Colonic mucosa (tissue), 4 donors: ENCODE data around the gene OR5B2. TPM values are rescaled to one million over a fixed set of nuclear protein-coding genes. Genes with fewer than 3 reads are reported as not detected.

Experiments
- DNase-seq: peaks from one replicate; pipeline ENCODE4 v3.0.0-alpha.2; 2020
- H3K27ac ChIP-seq: fragments of 200-600 bp; one replicate; pipeline ENCODE4 v1.8.0; 2021
- H3K27me3 ChIP-seq: fragments of 200-600 bp; one replicate; pipeline ENCODE4 v1.8.0; 2021
- H3K36me3 ChIP-seq: fragments of 200-600 bp; one replicate; pipeline ENCODE4 v1.8.0; 2021
- H3K4me1 ChIP-seq: fragments of 200-600 bp; one replicate; pipeline ENCODE4 v1.8.0; 2021; ENCODE audit warnings: mild to moderate bottlenecking
- H3K4me3 ChIP-seq: fragments of 200-600 bp; one replicate; pipeline ENCODE4 v1.8.0; 2021
- H3K9ac ChIP-seq, 2 donors: one replicate each; pipeline ENCODE4 v1.7.0; 2013; ENCODE audit warnings: control low read depth in 2 of 2, low read depth in 2 of 2, low read length in 2 of 2
- H3K9me3 ChIP-seq: fragments of 200-600 bp; one replicate; pipeline ENCODE4 v1.8.0; 2021
- intact Hi-C: fragments of 100-400 bp; cut with DNase I; formaldehyde crosslinking; loops from one replicate; pipeline ENCODE4 v1.14.1; 2022
- total RNA-seq, 2 donors: library from RNA; stranded (reverse); fragmentation: NEBNext Ultra II Directional in 1 of 2; extraction: Animal tissue kit (Norgen Biotek cat#: 25700) in 1 of 2; gene quantifications; one replicate each; pipeline ENCODE4 v1.2.1, GENCODE V29; 2021
- TF ChIP-seq, protein P1 (sequence below): fragments of 200-600 bp; IDR thresholded peaks from one replicate; pipeline ENCODE4 v1.8.0; 2022; ENCODE audit warnings: antibody characterized with exemption, mild to moderate bottlenecking
- donor health status: healthy.
- donor health status: DM: no; HTN: no; CAD: no.
- donor health status: DM: no; HTN: no; CAD: no.

Gene OR5B2
- not detected for total RNA-seq

DNA sequence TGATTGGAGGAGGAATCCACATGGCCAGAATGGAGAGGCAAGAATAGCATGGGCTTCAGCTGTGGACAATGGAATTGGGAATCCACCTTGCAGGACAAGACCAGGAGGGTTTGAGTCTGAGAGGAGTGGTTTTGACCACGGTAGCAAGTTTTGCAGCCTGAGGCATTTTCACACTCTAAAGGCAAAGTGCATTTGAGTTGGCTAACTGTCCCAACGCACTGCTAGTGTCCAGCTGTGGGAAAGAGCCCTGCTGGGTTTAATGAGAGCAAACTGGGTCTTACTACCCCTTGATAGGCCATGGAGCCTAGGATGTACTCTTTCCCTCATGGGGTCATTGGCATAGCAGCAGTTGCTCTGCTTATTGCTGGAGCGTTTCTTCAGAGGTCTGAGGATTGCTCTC is at the start of gene OR5B2:
Gene OR5B2 (minus strand): TSS at position 101 of the 400 bp plus-strand sequence. CDS start 4,860 bp downstream, outside the sequence.
- H3K9me3 ChIP-seq, result no peaks in the 10 kb centered on the region
- intact Hi-C loops, result no loop called here
- no peak for DNase-seq
- H3K4me1 ChIP-seq, result no peaks in the 10 kb centered on the region
- H3K9ac ChIP-seq, result no peak within 1 kb of the TSS
- no peaks in the 10 kb centered on the region for H3K36me3 ChIP-seq
- H3K4me3 ChIP-seq, result no peak within 1 kb of the TSS
- TF ChIP-seq, protein P1, sequence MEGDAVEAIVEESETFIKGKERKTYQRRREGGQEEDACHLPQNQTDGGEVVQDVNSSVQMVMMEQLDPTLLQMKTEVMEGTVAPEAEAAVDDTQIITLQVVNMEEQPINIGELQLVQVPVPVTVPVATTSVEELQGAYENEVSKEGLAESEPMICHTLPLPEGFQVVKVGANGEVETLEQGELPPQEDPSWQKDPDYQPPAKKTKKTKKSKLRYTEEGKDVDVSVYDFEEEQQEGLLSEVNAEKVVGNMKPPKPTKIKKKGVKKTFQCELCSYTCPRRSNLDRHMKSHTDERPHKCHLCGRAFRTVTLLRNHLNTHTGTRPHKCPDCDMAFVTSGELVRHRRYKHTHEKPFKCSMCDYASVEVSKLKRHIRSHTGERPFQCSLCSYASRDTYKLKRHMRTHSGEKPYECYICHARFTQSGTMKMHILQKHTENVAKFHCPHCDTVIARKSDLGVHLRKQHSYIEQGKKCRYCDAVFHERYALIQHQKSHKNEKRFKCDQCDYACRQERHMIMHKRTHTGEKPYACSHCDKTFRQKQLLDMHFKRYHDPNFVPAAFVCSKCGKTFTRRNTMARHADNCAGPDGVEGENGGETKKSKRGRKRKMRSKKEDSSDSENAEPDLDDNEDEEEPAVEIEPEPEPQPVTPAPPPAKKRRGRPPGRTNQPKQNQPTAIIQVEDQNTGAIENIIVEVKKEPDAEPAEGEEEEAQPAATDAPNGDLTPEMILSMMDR, result no peak
- H3K27ac ChIP-seq, result no peak within 1 kb of the TSS
- no peaks in the 10 kb centered on the region for H3K27me3 ChIP-seq

DNA sequence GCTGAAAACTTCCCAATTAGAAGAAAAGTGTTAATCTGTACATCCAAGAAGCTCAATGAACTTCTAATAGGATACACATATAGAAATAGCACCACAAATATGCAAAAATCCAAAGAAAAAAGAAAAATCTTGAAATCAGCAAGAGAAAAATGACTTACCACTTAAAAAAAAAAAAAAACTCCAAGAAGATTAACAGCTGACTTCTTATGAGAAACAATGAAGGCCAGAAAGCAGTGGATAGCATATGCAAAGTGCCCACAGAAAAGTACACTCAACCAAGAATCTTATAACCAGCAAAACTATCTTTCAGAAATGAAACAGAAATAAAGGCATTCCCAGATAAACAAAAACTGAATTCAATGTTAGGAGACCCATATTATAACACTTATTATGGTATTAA is 44.0 kb upstream of the OR5B2 start:
- intact Hi-C loops, result no loop called here
- Histone ChIP-seq H3K9me3 (no peaks in the 10 kb centered on the region), H3K4me1 (no peaks in the 10 kb centered on the region), H3K27ac (no peak overlapping the region), H3K9ac (no peak overlapping the region), H3K4me3 (no peak overlapping the region), H3K27me3 (no peaks in the 10 kb centered on the region), H3K36me3 (no peaks in the 10 kb centered on the region)
- TF ChIP-seq, protein P1, result no peak
- no peak for DNase-seq

GRCh38 chr11:58466293-58466692 is 38.4 kb upstream of the OR5B2 start:
- H3K27me3 ChIP-seq, result no peaks in the 10 kb centered on the region
- TF ChIP-seq, protein P1, result no peak
- H3K4me1 ChIP-seq, result no peaks in the 10 kb centered on the region
- intact Hi-C loops, result no loop called here
- H3K9me3 ChIP-seq, result no peaks in the 10 kb centered on the region
- no peak overlapping the region for H3K27ac ChIP-seq
- H3K36me3 ChIP-seq, result no peaks in the 10 kb centered on the region
- H3K9ac ChIP-seq, result no peak overlapping the region
- H3K4me3 ChIP-seq, result no peak overlapping the region
- DNase-seq, result no peak

DNA sequence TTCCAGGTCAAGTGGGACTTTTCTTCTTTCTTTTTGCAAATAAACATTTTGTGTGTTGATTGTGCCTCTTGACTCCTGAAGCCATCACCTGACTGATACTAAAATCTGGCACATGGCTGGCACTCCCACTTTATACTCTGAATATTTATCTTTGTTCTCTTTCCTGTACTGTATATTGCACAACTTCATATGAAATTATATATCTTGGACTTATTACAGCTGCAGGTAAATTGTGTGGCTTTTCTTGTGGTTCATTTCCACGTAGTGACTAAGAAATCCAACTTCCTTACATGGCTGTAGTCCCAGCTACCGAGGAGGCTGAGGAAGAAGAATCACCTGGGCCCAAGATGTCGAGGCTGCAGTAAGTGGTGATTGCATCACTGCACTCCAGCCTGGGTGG is 37.8 kb upstream of the OR5B2 start:
- no peaks in the 10 kb centered on the region for H3K4me1 ChIP-seq
- no peak overlapping the region for H3K4me3 ChIP-seq
- H3K9ac ChIP-seq, result no peak overlapping the region
- no peak for DNase-seq
- H3K9me3 ChIP-seq, result no peaks in the 10 kb centered on the region
- no peaks in the 10 kb centered on the region for H3K36me3 ChIP-seq
- H3K27ac ChIP-seq, result no peak overlapping the region
- intact Hi-C loops, result no loop called here
- no peaks in the 10 kb centered on the region for H3K27me3 ChIP-seq
- TF ChIP-seq, protein P1, result no peak

GRCh38 chr11:58451585-58451984 is 23.7 kb upstream of the OR5B2 start:
- Histone ChIP-seq H3K27ac (no peak overlapping the region), H3K9me3 (no peaks in the 10 kb centered on the region), H3K4me3 (no peak overlapping the region), H3K4me1 (no peaks in the 10 kb centered on the region), H3K9ac (no peak overlapping the region), H3K27me3 (no peaks in the 10 kb centered on the region), H3K36me3 (no peaks in the 10 kb centered on the region)
- intact Hi-C loops, result no loop called here
- TF ChIP-seq, protein P1, result no peak
- DNase-seq, result no peak

GRCh38 chr11:58446294-58446693 is 18.4 kb upstream of the OR5B2 start:
- H3K9me3 ChIP-seq, result no peaks in the 10 kb centered on the region
- no peaks in the 10 kb centered on the region for H3K36me3 ChIP-seq
- intact Hi-C loops, result no loop called here
- no peak overlapping the region for H3K4me3 ChIP-seq
- no peaks in the 10 kb centered on the region for H3K4me1 ChIP-seq
- no peaks in the 10 kb centered on the region for H3K27me3 ChIP-seq
- no peak overlapping the region for H3K9ac ChIP-seq
- H3K27ac ChIP-seq, result no peak overlapping the region
- no peak for DNase-seq
- TF ChIP-seq, protein P1, result no peak
